ENCODE data around the gene ARID1B. TPM values are rescaled to one million over a fixed set of nuclear protein-coding genes. Genes with fewer than 3 reads are reported as not detected.

The ARID1B gene
- total RNA-seq, 4 donors from 2014 or later, result 70.5 to 135 (median 78.2) TPM

DNA sequence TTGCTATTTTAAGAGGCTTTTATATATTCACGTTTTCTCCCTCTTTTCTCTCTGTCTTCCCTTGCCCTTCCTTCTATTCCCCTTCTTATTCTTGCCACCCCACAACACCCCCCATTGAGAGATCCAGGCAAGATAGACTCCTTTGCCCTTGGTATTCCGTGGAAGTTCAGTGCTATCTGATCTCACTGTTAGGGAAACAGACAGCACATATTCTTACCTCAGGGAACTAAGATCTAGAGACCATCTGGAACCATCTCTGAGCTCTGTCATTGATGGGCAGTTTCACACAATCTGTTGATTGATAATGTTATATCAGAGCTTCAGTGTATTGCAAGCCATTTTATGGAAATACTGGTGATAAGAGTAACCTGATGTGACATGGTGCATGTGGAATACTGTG is 228.8 kb downstream of the ARID1B start:
- no peak for DNase-seq (ENCODE audit: low spot score)
- no peak for ATAC-seq (ENCODE audit: low FRiP score)
- TF ChIP-seq, protein P1, sequence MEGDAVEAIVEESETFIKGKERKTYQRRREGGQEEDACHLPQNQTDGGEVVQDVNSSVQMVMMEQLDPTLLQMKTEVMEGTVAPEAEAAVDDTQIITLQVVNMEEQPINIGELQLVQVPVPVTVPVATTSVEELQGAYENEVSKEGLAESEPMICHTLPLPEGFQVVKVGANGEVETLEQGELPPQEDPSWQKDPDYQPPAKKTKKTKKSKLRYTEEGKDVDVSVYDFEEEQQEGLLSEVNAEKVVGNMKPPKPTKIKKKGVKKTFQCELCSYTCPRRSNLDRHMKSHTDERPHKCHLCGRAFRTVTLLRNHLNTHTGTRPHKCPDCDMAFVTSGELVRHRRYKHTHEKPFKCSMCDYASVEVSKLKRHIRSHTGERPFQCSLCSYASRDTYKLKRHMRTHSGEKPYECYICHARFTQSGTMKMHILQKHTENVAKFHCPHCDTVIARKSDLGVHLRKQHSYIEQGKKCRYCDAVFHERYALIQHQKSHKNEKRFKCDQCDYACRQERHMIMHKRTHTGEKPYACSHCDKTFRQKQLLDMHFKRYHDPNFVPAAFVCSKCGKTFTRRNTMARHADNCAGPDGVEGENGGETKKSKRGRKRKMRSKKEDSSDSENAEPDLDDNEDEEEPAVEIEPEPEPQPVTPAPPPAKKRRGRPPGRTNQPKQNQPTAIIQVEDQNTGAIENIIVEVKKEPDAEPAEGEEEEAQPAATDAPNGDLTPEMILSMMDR (IDR thresholded peaks at IDR 0.05), result no peak

DNA sequence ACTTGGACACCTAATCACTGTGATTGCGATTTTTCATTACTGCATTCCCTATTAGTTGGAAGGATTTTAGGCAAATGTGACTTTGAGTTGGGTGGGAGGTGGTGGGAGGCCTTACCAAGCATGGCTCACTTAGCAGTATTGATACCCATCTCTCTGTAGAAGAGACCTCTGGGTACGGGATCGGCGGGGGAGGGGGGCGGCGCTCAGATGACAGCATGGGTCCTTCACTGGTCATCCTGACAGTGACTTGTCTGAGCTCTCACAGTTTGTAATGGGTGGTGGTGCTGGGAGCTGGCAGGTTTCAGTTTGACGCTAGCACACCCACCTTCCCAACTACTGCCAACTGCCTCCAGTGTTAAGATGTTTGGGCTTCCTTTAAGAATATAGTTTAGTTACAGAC is 231.4 kb downstream of the ARID1B start:
- DNase-seq (ENCODE audit: low spot score), result no peak
- TF ChIP-seq, protein P1 (IDR thresholded peaks at IDR 0.05), result no peak
- ATAC-seq (ENCODE audit: low FRiP score), result no peak

GRCh38 chr6:157012355-157012754 is 235.2 kb downstream of the ARID1B start:
- TF ChIP-seq, protein P1 (IDR thresholded peaks at IDR 0.05), result no peak
- DNase-seq (ENCODE audit: low spot score) (no peak), ATAC-seq (ENCODE audit: low FRiP score) (no peak)

GRCh38 chr6:157013649-157014304 is 236.6 kb downstream of the ARID1B start:
- TF ChIP-seq, protein P1 (IDR thresholded peaks at IDR 0.05), result no peak
- ATAC-seq (ENCODE audit: low FRiP score) (no peak), DNase-seq (ENCODE audit: low spot score) (no peak)

DNA sequence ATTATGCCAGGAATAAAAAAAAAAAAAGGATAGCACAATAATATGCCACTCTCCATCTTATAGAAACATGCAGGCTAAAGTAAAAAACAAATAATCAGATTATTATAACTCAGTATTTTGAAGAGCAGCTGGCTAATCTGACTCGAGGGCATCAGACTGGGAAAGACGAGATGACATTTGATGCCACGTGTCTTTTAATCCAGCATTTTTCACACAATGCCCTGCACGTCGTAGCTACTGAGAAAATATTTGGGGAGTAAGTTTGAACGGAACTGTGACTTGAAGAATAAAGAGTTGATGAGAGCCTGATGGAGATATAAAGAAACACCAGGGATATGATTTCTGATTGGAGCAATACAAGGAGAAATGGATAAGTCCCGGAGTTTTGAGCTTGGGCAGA is 237.7 kb downstream of the ARID1B start:
- no peak for ATAC-seq (ENCODE audit: low FRiP score)
- no peak for DNase-seq (ENCODE audit: low spot score)
- TF ChIP-seq, protein P1 (IDR thresholded peaks at IDR 0.05), result no peak

GRCh38 chr6:157017022-157017421 is 239.8 kb downstream of the ARID1B start:
- TF ChIP-seq, protein P1 (IDR thresholded peaks at IDR 0.05), result no peak
- no peak for DNase-seq (ENCODE audit: low spot score)
- ATAC-seq (ENCODE audit: low FRiP score), result no peak

- DNase-seq (ENCODE audit: low spot score) (no peak), ATAC-seq (ENCODE audit: low FRiP score) (no peak)
- TF ChIP-seq, protein P1 (IDR thresholded peaks at IDR 0.05), result no peak
Observed at GRCh38 chr6:157017861-157018260, 240.7 kb downstream of the ARID1B start.
